ENCODE data around the gene SPATA6.

The SPATA6 gene

DNA sequence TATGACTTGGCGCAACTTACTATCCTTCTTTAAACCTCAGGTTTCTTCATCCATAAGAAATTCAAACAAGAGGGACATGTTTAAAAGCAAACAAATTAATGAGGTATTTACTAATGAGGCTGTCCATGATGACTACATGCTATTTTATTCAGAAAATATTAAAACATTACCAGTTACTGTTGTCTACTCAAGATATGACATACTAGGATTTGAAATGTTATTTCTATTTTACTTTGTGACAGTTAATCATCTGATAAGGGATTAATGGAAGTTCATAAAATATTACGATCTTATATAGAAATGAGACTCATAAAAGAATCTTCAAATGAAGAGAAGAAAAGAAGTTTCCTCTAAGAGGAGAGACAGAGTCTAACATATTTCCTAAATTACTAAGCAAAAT, 80.1 kb downstream of the SPATA6 start:
- TF ChIP-seq SNAI2 (CRISPR knock-in tag; IDR thresholded peaks at IDR 0.05) (no peak), GLIS3 (CRISPR knock-in tag; IDR thresholded peaks at IDR 0.05) (no peak), TCF4 (CRISPR knock-in tag; IDR thresholded peaks at IDR 0.05; ENCODE audit: borderline replicate concordance) (no peak), ARNTL (CRISPR knock-in tag; IDR thresholded peaks at IDR 0.05; ENCODE audit: borderline replicate concordance, low read depth) (no peak), ISL1 (CRISPR knock-in tag; IDR thresholded peaks at IDR 0.05) (no peak), RARB (CRISPR knock-in tag; IDR thresholded peaks at IDR 0.05) (no peak), ZFP3 (CRISPR knock-in tag; IDR thresholded peaks at IDR 0.05) (no peak), TOX (CRISPR knock-in tag; IDR thresholded peaks at IDR 0.05; ENCODE audit: borderline replicate concordance) (no peak), PPARA (CRISPR knock-in tag; IDR thresholded peaks at IDR 0.05; ENCODE audit: borderline replicate concordance) (no peak), CSDC2 (CRISPR knock-in tag; IDR thresholded peaks at IDR 0.05) (no peak), OSR1 (CRISPR knock-in tag; IDR thresholded peaks at IDR 0.05) (no peak), BACH2 (CRISPR knock-in tag; IDR thresholded peaks at IDR 0.05; ENCODE audit: borderline replicate concordance) (no peak), ZNF70 (CRISPR knock-in tag; IDR thresholded peaks at IDR 0.05) (no peak), ZFP30 (CRISPR knock-in tag; IDR thresholded peaks at IDR 0.05) (no peak)
- TF ChIP-seq, protein P1, sequence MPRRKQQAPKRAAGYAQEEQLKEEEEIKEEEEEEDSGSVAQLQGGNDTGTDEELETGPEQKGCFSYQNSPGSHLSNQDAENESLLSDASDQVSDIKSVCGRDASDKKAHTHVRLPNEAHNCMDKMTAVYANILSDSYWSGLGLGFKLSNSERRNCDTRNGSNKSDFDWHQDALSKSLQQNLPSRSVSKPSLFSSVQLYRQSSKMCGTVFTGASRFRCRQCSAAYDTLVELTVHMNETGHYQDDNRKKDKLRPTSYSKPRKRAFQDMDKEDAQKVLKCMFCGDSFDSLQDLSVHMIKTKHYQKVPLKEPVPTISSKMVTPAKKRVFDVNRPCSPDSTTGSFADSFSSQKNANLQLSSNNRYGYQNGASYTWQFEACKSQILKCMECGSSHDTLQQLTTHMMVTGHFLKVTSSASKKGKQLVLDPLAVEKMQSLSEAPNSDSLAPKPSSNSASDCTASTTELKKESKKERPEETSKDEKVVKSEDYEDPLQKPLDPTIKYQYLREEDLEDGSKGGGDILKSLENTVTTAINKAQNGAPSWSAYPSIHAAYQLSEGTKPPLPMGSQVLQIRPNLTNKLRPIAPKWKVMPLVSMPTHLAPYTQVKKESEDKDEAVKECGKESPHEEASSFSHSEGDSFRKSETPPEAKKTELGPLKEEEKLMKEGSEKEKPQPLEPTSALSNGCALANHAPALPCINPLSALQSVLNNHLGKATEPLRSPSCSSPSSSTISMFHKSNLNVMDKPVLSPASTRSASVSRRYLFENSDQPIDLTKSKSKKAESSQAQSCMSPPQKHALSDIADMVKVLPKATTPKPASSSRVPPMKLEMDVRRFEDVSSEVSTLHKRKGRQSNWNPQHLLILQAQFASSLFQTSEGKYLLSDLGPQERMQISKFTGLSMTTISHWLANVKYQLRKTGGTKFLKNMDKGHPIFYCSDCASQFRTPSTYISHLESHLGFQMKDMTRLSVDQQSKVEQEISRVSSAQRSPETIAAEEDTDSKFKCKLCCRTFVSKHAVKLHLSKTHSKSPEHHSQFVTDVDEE (CRISPR knock-in tag; IDR thresholded peaks at IDR 0.05), result no peak
- no peak for ATAC-seq

DNA sequence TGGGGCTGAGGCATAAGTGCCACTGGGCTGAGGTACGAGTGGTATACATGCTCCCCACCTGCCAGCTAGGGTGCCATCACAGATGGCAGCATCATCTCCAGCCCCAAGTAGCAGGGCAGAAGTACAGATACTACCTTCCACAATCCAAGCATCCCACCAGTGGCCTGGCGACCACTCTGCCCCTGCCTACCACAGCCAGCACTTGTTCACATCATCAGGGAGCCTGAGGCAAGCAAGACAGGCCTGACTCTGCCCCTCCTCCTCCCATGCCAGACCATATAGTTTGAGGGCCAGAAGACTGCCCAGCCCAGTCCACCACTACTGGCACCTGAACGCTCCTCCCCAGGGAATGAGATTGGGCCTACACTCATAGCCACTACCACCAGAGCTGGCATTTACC, 84.6 kb downstream of the SPATA6 start:
- ATAC-seq, result no peak
- TF ChIP-seq ESRRG (CRISPR knock-in tag; IDR thresholded peaks at IDR 0.05) (no peak), TCF4 (CRISPR knock-in tag; IDR thresholded peaks at IDR 0.05; ENCODE audit: borderline replicate concordance) (no peak), ZNF8 (CRISPR knock-in tag; IDR thresholded peaks at IDR 0.05) (no peak), ZNF565 (CRISPR knock-in tag; conservative IDR thresholded peaks at IDR 0.05; ENCODE audit: low read depth) (no peak), OSR1 (CRISPR knock-in tag; IDR thresholded peaks at IDR 0.05) (no peak), RARB (CRISPR knock-in tag; IDR thresholded peaks at IDR 0.05) (no peak), TOX (CRISPR knock-in tag; IDR thresholded peaks at IDR 0.05; ENCODE audit: borderline replicate concordance) (no peak), ZC3H10 (CRISPR knock-in tag; IDR thresholded peaks at IDR 0.05) (no peak), GLIS3 (CRISPR knock-in tag; IDR thresholded peaks at IDR 0.05) (no peak), BACH2 (CRISPR knock-in tag; IDR thresholded peaks at IDR 0.05; ENCODE audit: borderline replicate concordance) (no peak)
- TF ChIP-seq, protein P1 (CRISPR knock-in tag; IDR thresholded peaks at IDR 0.05), result no peak
- TF ChIP-seq, protein P2, sequence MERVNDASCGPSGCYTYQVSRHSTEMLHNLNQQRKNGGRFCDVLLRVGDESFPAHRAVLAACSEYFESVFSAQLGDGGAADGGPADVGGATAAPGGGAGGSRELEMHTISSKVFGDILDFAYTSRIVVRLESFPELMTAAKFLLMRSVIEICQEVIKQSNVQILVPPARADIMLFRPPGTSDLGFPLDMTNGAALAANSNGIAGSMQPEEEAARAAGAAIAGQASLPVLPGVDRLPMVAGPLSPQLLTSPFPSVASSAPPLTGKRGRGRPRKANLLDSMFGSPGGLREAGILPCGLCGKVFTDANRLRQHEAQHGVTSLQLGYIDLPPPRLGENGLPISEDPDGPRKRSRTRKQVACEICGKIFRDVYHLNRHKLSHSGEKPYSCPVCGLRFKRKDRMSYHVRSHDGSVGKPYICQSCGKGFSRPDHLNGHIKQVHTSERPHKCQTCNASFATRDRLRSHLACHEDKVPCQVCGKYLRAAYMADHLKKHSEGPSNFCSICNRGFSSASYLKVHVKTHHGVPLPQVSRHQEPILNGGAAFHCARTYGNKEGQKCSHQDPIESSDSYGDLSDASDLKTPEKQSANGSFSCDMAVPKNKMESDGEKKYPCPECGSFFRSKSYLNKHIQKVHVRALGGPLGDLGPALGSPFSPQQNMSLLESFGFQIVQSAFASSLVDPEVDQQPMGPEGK (CRISPR knock-in tag; IDR thresholded peaks at IDR 0.05; ENCODE audit: borderline replicate concordance), result no peak

DNA sequence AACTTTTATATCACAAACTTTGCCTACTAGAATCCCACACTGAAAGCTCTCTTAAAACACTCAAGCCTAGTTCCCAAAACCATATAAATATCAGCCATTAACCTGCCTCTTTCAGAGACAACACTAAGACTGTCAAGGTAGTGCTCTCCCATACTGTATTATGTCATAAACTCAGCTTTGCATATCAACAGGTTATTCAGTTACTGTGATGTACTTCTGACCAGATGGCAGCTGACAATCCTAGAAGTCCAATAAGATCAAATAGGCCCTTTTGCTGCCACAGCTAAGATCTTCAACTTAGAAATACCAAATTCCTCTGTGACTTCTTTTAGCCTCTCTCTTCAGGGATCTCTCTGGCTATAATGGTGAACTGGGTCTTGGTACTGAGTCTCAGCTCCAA, 97.2 kb downstream of the SPATA6 start:
- no peak for TF ChIP-seq ARNTL (CRISPR knock-in tag; IDR thresholded peaks at IDR 0.05; ENCODE audit: borderline replicate concordance, low read depth)
- TF ChIP-seq RARB (CRISPR knock-in tag; IDR thresholded peaks at IDR 0.05), result no peak
- no peak for TF ChIP-seq ISL1 (CRISPR knock-in tag; IDR thresholded peaks at IDR 0.05)
- TF ChIP-seq BACH2 (CRISPR knock-in tag; IDR thresholded peaks at IDR 0.05; ENCODE audit: borderline replicate concordance), result no peak
- no peak for ATAC-seq

DNA sequence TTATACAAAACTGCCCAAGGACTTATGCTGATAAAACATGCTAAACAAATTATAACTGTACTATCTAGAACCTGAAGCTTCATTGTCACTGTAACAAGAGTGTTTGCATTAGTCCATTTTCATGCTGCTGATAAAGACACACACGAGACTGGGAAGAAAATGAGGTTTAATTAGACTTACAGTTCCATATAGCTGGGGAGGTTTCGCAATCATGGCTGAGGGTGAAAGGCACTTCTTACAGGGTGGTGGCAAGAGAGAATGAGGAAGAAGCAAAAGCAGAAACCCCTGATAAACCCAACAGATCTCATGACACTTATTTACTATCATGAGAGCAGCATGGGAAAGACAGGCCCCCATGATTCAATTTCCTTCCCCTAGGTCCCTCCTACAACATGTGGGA, 100.4 kb downstream of the SPATA6 start:
- no peak for ATAC-seq
- TF ChIP-seq ARNTL (CRISPR knock-in tag; IDR thresholded peaks at IDR 0.05; ENCODE audit: borderline replicate concordance, low read depth) (no peak), CSDC2 (CRISPR knock-in tag; IDR thresholded peaks at IDR 0.05) (no peak), SNAI2 (CRISPR knock-in tag; IDR thresholded peaks at IDR 0.05) (no peak), PPARA (CRISPR knock-in tag; IDR thresholded peaks at IDR 0.05; ENCODE audit: borderline replicate concordance) (no peak), ISL1 (CRISPR knock-in tag; IDR thresholded peaks at IDR 0.05) (no peak), ZNF8 (CRISPR knock-in tag; IDR thresholded peaks at IDR 0.05) (no peak)
- TF ChIP-seq, protein P3, sequence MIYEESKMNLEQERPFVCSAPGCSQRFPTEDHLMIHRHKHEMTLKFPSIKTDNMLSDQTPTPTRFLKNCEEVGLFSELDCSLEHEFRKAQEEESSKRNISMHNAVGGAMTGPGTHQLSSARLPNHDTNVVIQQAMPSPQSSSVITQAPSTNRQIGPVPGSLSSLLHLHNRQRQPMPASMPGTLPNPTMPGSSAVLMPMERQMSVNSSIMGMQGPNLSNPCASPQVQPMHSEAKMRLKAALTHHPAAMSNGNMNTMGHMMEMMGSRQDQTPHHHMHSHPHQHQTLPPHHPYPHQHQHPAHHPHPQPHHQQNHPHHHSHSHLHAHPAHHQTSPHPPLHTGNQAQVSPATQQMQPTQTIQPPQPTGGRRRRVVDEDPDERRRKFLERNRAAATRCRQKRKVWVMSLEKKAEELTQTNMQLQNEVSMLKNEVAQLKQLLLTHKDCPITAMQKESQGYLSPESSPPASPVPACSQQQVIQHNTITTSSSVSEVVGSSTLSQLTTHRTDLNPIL (CRISPR knock-in tag; IDR thresholded peaks at IDR 0.05; ENCODE audit: low read depth), result no peak
- TF ChIP-seq, protein P4, sequence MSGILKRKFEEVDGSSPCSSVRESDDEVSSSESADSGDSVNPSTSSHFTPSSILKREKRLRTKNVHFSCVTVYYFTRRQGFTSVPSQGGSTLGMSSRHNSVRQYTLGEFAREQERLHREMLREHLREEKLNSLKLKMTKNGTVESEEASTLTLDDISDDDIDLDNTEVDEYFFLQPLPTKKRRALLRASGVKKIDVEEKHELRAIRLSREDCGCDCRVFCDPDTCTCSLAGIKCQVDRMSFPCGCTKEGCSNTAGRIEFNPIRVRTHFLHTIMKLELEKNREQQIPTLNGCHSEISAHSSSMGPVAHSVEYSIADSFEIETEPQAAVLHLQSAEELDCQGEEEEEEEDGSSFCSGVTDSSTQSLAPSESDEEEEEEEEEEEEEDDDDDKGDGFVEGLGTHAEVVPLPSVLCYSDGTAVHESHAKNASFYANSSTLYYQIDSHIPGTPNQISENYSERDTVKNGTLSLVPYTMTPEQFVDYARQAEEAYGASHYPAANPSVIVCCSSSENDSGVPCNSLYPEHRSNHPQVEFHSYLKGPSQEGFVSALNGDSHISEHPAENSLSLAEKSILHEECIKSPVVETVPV (CRISPR knock-in tag; IDR thresholded peaks at IDR 0.05), result no peak

Data from SK-N-SH treated with all-trans-retinoic acid at 6 μM for 48 hours (cell line).